Right atrium auricular region (tissue), 2 donors: ENCODE results near the gene CALHM3. TPM values are rescaled to one million over a fixed set of nuclear protein-coding genes. Genes with fewer than 3 reads are reported as not detected.

Experiments
- DNase-seq: peaks from one replicate; pipeline ENCODE4 v3.0.0-alpha.2; 2019; ENCODE audit warnings: low spot score
- H3K27ac ChIP-seq, 2 donors: fragments of 200-600 bp; sonication (generic); 1 replicate in 1 of 2; 2 replicates in 1 of 2; pipeline ENCODE4 v1.5.1; 2016 to 2019
- H3K27me3 ChIP-seq, 2 donors: fragments of 200-600 bp; sonication (generic); one replicate each; pipeline versions ENCODE4 v1.5.1 to v1.6.0; 2017 to 2019
- H3K36me3 ChIP-seq: fragments of 200-600 bp; sonication (generic); one replicate; pipeline ENCODE4 v1.5.1; 2016
- H3K4me1 ChIP-seq, 2 donors: fragments of 200-600 bp; sonication (generic); one replicate each; pipeline versions ENCODE4 v1.5.1 to v1.6.0; 2017 to 2019
- H3K4me3 ChIP-seq, 2 donors: fragments of 200-600 bp; sonication (generic); 1 replicate in 1 of 2; 2 replicates in 1 of 2; pipeline ENCODE4 v1.5.1; 2017 to 2019; ENCODE audit warnings: mild to moderate bottlenecking in 1 of 2, moderate library complexity in 1 of 2
- H3K9me3 ChIP-seq, 2 donors: fragments of 200-600 bp; sonication (generic); one replicate each; pipeline ENCODE4 v1.5.1; 2019
- total RNA-seq, 2 donors: library from RNA; depleted of rRNA; stranded (reverse); fragments of >200 nt; gene quantifications; one replicate each; pipeline ENCODE4 v1.1.0, GENCODE V29; 2016
- TF ChIP-seq, protein P1 (sequence below), 2 donors: fragments of 200-600 bp; sonication (generic); IDR thresholded peaks; one replicate each; pipeline ENCODE4 v1.5.1; 2019; ENCODE audit warnings: antibody characterized with exemption in 2 of 2

CALHM3 gene
- total RNA-seq, 2 donors from 2014 or later, result not detected

DNA sequence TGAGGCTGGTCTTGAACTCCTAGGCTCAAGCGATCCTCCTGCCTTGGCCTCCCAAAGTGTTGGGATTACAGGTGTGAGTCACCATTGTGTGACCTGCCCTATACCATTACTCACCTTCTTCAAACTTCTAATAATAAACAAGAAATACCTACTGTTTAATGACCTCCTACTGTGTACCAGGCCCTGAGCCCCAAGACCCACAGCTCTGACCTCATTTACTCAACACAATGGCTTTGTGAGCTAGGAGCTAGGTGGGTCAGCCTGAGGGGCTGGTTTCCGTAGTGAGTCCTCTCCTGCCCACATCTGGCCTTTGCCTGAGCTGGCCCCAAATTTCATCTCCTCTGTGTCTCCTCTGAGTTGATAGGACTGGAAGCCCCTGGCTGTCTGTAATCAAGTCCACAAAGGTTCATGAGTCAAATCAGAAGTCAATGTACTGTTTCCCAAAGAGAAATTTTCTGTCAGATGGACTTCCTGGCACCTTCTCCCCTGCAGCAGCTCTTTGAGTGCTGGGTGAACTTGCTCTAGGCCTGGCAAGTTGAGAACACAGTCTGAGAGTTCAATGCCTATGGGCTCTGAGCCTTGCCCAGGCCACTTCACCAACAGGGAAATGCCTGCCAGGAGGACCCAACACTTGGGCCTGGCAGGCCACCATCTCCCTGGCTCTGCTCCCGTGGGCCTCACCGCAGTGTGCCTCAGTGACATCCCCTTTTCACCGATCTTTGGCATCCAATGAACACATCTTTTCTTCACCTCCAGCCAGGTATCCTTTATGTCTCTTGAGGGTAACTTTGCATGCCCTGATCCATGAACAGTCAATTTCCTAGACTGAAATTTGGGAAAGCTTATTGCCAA is 38.4 kb upstream of the CALHM3 start:
- Histone ChIP-seq H3K4me1 (no peaks in the 10 kb centered on the region), H3K27ac (no peak overlapping the region), H3K36me3 (no peaks in the 10 kb centered on the region), H3K4me3 (no peak overlapping the region), H3K27me3 (no peaks in the 10 kb centered on the region), H3K9me3 (no peaks in the 10 kb centered on the region)
- TF ChIP-seq, protein P1, sequence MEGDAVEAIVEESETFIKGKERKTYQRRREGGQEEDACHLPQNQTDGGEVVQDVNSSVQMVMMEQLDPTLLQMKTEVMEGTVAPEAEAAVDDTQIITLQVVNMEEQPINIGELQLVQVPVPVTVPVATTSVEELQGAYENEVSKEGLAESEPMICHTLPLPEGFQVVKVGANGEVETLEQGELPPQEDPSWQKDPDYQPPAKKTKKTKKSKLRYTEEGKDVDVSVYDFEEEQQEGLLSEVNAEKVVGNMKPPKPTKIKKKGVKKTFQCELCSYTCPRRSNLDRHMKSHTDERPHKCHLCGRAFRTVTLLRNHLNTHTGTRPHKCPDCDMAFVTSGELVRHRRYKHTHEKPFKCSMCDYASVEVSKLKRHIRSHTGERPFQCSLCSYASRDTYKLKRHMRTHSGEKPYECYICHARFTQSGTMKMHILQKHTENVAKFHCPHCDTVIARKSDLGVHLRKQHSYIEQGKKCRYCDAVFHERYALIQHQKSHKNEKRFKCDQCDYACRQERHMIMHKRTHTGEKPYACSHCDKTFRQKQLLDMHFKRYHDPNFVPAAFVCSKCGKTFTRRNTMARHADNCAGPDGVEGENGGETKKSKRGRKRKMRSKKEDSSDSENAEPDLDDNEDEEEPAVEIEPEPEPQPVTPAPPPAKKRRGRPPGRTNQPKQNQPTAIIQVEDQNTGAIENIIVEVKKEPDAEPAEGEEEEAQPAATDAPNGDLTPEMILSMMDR (IDR thresholded peaks at IDR 0.05), result no peak
- DNase-seq, result no peak

DNA sequence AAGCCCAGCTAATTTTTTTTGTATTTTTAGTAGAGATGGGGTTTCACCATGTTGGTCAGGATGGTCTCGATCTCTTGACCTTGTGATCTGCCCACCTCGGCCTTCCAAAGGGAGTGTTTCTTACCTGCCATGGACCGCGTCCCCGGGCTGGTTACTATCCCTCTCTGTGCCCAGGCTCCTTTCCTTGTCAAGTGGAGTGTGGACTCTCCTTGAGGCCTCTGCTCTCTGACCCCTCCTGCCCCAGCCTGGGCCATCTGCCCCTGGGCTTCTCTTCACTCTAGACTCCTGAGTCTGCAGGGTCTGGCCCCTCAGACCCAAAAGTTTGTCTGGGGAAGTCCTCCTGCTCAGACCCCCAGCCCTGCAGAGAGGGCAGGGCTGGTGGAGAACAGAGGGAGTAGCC is 35.2 kb upstream of the CALHM3 start:
- DNase-seq, result no peak
- Histone ChIP-seq H3K4me3 (no peak overlapping the region), H3K36me3 (no peaks in the 10 kb centered on the region), H3K27ac (no peak overlapping the region), H3K9me3 (no peaks in the 10 kb centered on the region), H3K27me3 (no peaks in the 10 kb centered on the region), H3K4me1 (no peaks in the 10 kb centered on the region)
- TF ChIP-seq, protein P1 (IDR thresholded peaks at IDR 0.05), result no peak

DNA sequence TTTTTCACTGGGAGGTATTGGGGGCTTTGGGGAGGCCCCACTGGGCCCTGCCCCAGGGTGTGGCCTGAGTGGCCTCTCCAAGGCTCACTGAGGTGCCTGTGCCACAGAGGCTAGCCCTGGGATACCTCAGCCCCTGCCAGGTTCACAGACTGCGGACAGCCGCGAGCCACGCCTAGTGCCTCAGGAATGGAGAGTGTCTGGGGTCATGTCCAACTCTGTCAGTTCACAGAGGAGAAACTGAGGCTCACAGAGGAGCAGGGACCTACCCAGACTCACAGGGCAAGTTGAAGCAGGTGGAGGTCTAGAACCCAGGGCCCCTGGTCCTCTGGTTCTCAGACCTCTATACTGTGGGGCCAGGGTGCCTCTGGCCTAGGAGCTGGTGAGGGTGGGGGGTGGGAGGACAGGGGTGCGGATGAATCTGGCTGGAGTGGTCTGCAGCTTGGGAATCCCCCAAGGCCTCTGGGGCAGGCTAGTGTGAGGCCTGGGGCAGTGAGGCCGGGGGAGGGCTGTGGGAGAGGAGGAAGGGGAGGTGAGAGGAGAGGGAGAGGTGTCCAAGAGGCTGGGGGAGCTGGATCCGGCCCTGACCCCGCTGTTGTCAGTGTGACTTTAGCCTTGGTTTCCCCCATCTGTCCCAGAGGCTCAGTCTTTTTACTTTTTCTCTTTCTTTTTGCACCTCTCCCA is 34.5 kb upstream of the CALHM3 start:
- no peak overlapping the region for H3K4me3 ChIP-seq
- no peaks in the 10 kb centered on the region for H3K9me3 ChIP-seq
- no peaks in the 10 kb centered on the region for H3K4me1 ChIP-seq
- no peak for DNase-seq
- TF ChIP-seq, protein P1 (IDR thresholded peaks at IDR 0.05), result no peak
- no peaks in the 10 kb centered on the region for H3K36me3 ChIP-seq
- no peak overlapping the region for H3K27ac ChIP-seq
- H3K27me3 ChIP-seq, result no peaks in the 10 kb centered on the region

DNA sequence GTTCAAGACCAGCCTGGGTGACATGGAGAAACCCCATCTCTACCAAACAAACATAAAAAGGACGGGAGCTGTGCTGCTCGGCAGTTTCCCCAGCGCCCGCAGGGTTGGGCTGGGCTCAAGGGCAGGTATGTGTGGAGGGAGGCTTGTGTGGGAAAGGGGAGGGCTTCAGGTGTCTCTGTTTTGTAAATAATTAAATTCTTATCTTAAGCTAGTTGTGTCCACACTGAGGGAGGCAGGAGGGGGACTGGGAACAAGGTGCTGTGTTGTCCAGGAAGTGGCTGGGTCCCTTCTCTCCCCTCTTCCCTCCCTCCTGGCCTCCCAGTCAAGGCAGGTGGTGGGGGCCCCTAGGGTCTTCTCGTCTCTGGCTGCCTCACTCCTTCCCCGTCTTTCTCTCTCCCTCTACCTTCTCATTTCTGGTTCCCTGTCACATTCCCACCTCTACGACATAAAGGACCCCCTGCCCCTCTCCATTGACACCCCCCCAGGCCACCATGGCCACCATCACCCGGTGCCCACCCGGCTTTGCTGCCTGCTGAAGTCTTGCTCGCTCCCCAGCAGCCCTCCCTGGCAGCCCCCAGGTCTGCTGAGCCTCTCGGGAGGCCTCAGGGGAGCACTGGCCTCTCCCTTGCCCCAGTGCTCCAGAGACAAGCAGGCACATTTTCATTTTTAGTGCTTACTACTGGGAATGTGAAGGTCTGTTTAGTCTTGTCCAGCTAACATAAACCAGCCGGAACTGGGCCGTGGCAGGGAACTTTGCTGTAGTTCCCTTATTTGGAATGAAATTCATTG is 33.7 kb upstream of the CALHM3 start:
- H3K27ac ChIP-seq, result no peak overlapping the region
- no peaks in the 10 kb centered on the region for H3K36me3 ChIP-seq
- no peak overlapping the region for H3K4me3 ChIP-seq
- H3K9me3 ChIP-seq, result no peaks in the 10 kb centered on the region
- H3K4me1 ChIP-seq, result no peaks in the 10 kb centered on the region
- TF ChIP-seq, protein P1 (IDR thresholded peaks at IDR 0.05), result no peak
- DNase-seq, result no peak
- no peaks in the 10 kb centered on the region for H3K27me3 ChIP-seq

DNA sequence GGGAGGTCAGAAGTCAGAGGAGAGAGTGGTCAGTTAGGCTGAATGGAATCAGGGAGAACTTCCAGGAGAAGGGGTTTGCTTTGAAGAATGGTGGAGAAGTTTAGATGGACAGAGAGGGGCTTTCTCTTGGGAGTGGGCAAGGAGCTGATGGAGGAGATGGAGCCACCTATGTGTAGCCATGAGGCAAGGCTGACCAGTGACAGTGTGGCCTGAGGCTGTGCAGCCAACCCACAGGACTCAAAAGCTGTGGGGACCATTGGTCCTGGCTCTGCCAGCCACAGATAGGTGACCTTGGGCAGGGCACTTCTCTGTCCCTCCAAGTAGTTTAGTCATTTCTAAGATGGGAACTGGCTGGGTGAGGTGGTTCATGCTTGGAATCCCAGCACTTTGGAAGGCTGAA is 33.1 kb upstream of the CALHM3 start:
- Histone ChIP-seq H3K27ac (no peak overlapping the region), H3K4me1 (no peaks in the 10 kb centered on the region), H3K27me3 (no peaks in the 10 kb centered on the region), H3K4me3 (no peak overlapping the region), H3K36me3 (no peaks in the 10 kb centered on the region), H3K9me3 (no peaks in the 10 kb centered on the region)
- TF ChIP-seq, protein P1 (IDR thresholded peaks at IDR 0.05), result no peak
- DNase-seq, result no peak
